Common myeloid progenitor, CD34-positive (primary cell): Measurements from ENCODE around the gene L3HYPDH.

Experiments
- CTCF ChIA-PET: fragments of 350-600 bp; sonication (Branson Sonifier 250); formaldehyde crosslinking; loops from one replicate; lab custom pipeline; 2021; ENCODE audit warnings: antibody characterized with exemption; lab: Charles Lee
- POLR2A ChIA-PET: fragments of 350-600 bp; sonication (Branson Sonifier 250); formaldehyde crosslinking; loops from one replicate; lab custom pipeline; 2021; ENCODE audit warnings: antibody characterized with exemption; lab: Charles Lee
- DNase-seq, 3 donors: peaks; one replicate each; pipeline versions ENCODE4 v3.0.0 to v3.0.0-alpha.2; 2013
- H3K27ac ChIP-seq, 2 experiments: 1 replicate in 1 of 2; 2 replicates in 1 of 2; pipeline ENCODE4 v1.7.0; 2013; ENCODE audit warnings: inconsistent platforms in 2 of 2, low read length in 2 of 2, mild to moderate bottlenecking in 2 of 2, low read depth in 1 of 2, moderate library complexity in 1 of 2; ENCODE audit not compliant: severe bottlenecking in 2 of 2, insufficient read depth in 1 of 2, poor library complexity in 1 of 2
- H3K27me3 ChIP-seq, 5 experiments: replicated peaks in 2 of 5; 1 replicate in 3 of 5; 2 replicates in 2 of 5; pipeline versions ENCODE4 v1.6.1 to v1.7.0; 2013; ENCODE audit warnings: low read length in 4 of 5, mild to moderate bottlenecking in 2 of 5, moderate library complexity in 2 of 5, inconsistent platforms in 1 of 5; ENCODE audit not compliant: insufficient read depth in 5 of 5, control insufficient read depth in 4 of 5
- H3K36me3 ChIP-seq, 4 experiments: 1 replicate in 2 of 4; 2 replicates in 2 of 4; pipeline versions ENCODE4 v1.6.1 to v1.7.0; 2013; ENCODE audit warnings: low read length in 3 of 4, control low read depth in 1 of 4, mild to moderate bottlenecking in 1 of 4; ENCODE audit not compliant: control insufficient read depth in 4 of 4, insufficient read depth in 4 of 4
- H3K4me1 ChIP-seq, 4 experiments: 1 replicate in 3 of 4; 2 replicates in 1 of 4; pipeline versions ENCODE4 v1.6.1 to v1.7.1; 2013; ENCODE audit warnings: low read length in 3 of 4, mild to moderate bottlenecking in 3 of 4, control low read depth in 1 of 4, inconsistent platforms in 1 of 4, moderate library complexity in 1 of 4; ENCODE audit not compliant: control insufficient read depth in 4 of 4, insufficient read depth in 4 of 4; ENCODE audit errors: control extremely low read depth in 1 of 4
- H3K4me3 ChIP-seq, 7 experiments: 1 replicate in 4 of 7; 2 replicates in 3 of 7; pipeline versions ENCODE4 v1.5.1 to v1.7.0; 2013; ENCODE audit warnings: mild to moderate bottlenecking in 7 of 7, low read length in 6 of 7, moderate library complexity in 6 of 7, inconsistent platforms in 2 of 7, low read depth in 2 of 7, control low read depth in 1 of 7; ENCODE audit not compliant: insufficient read depth in 4 of 7, control insufficient read depth in 1 of 7; ENCODE audit errors: extremely low read depth in 1 of 7
- H3K9me3 ChIP-seq, 5 experiments: 1 replicate in 4 of 5; 2 replicates in 1 of 5; pipeline versions ENCODE4 v1.6.1 to v1.7.1; 2013; ENCODE audit warnings: low read length in 4 of 5, mild to moderate bottlenecking in 2 of 5, inconsistent platforms in 1 of 5, low read depth in 1 of 5, moderate library complexity in 1 of 5; ENCODE audit not compliant: control insufficient read depth in 4 of 5, insufficient read depth in 2 of 5; ENCODE audit errors: control extremely low read depth in 1 of 5
- WGBS: methylation state at CpG from one replicate; pipeline ENCODE4 v1.1.5; 2013; ENCODE audit not compliant: insufficient coverage; 5-methylcytosine and 5-hydroxymethylcytosine counted together

The L3HYPDH gene

DNA sequence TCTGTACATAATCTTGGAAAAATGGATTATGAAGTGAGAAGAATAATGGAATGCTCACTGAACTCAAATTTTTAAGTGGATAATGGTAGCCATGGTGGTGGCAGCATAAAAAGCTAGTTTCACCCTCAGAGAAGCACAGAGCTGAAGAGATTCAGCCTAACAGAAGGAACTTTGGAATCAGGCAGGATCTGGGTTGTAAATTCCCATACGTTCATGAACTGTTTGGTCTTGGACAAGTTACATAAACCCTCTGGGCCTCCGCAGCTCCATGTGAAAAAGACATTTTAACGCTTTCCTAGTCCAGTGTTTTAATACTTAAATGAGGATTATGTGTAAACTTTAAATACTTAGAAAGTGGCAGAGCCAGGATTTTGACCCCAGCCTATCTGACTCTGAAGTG, 26.8 kb upstream of the L3HYPDH start:
- no peak for DNase-seq
- H3K27me3 ChIP-seq: no peaks in the 10 kb centered on the region
- no peak overlapping the region for H3K27ac ChIP-seq
- POLR2A ChIA-PET: interaction anchor here (0.6 kb wide), 1 partner anchor 60 kb away, joined by 4 read pairs; no protein-coding TSS in a partner anchor
- peaks cover 0 to 21% (median 2%) of the 10 kb centered on the region in 4 experiments for H3K36me3 ChIP-seq
- no peaks in the 10 kb centered on the region for H3K9me3 ChIP-seq
- 65% methylated on average over 2 of the region's 3 CpGs for WGBS
- H3K4me3 ChIP-seq: no peak overlapping the region
- peaks cover 0 to 10% (median 0%) of the 10 kb centered on the region in 4 experiments for H3K4me1 ChIP-seq
- CTCF ChIA-PET: interaction anchor here (0.6 to 20.3 kb wide), 13 partner anchors 8 to 765 kb away, joined by 3 to 536 read pairs (median 4); partner anchors contain the start of genes CCDC175, JKAMP and L3HYPDH

DNA sequence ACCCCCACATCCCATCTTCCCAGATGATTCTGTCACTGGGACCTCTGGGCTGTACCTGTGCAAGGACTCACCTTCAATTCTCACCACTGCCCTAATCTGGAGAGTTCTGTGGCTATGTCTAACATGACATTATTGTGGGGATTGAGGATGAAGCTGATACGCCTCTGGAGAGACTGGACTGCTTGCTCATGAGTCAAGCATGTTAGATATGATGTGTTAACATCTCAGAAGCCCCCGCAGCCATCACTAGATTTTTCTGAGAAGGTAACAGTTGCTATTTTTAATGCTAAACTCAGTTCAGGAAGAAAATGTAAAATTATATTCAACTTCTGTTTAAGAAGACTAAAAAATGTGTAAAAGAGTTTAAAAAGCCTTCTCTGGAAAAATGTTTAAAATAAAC, 25.8 kb upstream of the L3HYPDH start:
- Histone ChIP-seq H3K9me3 (no peaks in the 10 kb centered on the region), H3K27ac (no peak overlapping the region), H3K4me1 (peaks cover 0 to 10% (median 0%) of the 10 kb centered on the region in 4 experiments), H3K27me3 (no peaks in the 10 kb centered on the region), H3K36me3 (peaks cover 0 to 21% (median 2%) of the 10 kb centered on the region in 4 experiments), H3K4me3 (no peak overlapping the region)
- DNase-seq: no peak
- ChIA-PET POLR2A (no interaction called here), CTCF (interaction anchor here (0.8 to 20.3 kb wide), 10 partner anchors 9 to 386 kb away, joined by 3 to 536 read pairs (median 4); partner anchors contain the start of genes CCDC175, JKAMP and L3HYPDH)
- WGBS: 100% methylated on average over 2 of the region's 2 CpGs

DNA sequence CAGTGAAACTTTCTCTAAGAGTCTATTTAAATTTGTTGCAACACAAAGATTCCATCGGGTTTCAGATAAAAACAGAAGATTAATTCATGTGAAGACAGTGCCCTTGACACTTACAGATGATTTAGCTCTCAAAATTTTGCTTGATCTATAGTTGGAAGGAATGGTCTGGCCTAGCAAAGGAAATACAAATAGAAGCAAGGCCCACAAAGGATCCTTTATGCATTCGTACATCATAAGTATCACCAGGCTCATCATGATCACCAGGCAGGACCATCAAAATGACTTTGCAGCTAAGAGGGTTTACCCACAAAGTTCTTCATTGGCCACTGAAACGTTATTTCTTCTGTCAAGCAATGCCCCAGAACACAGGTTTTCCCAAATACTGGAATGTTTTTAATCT, 24.9 kb upstream of the L3HYPDH start:
- no peak overlapping the region for H3K4me3 ChIP-seq
- CTCF ChIA-PET: interaction anchor here (0.8 to 20.3 kb wide), 11 partner anchors 8 to 387 kb away, joined by 3 to 536 read pairs (median 4); partner anchors contain the start of genes CCDC175, JKAMP and L3HYPDH
- DNase-seq: no peak
- peaks cover 2 to 25% (median 4%) of the 10 kb centered on the region in 4 experiments for H3K36me3 ChIP-seq
- WGBS: 100% methylated on average over 2 of the region's 3 CpGs
- POLR2A ChIA-PET: no interaction called here
- peaks cover 0 to 14% (median 0%) of the 10 kb centered on the region in 4 experiments for H3K4me1 ChIP-seq
- no peaks in the 10 kb centered on the region for H3K9me3 ChIP-seq
- no peaks in the 10 kb centered on the region for H3K27me3 ChIP-seq
- H3K27ac ChIP-seq: no peak overlapping the region

DNA sequence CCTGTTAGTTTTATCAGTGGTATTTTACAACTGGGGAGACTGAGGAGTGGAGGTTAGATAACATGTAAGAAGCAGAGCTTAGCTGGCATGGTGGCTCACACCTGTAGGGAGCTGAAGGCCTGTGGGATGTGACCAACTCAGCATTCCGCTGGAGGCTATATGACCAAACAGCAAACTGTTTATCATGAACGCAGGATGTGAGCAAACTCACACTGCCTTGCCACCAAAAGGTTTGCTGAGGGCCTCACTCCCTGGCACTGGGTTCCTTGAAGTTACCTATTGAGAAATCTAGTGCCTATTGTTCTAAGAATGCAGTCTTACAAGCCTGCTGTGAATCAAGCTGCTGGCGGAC, 23.5 kb upstream of the L3HYPDH start:
- Histone ChIP-seq H3K27ac (no peak overlapping the region), H3K4me3 (no peak overlapping the region), H3K27me3 (no peaks in the 10 kb centered on the region), H3K4me1 (peaks cover 0 to 14% (median 0%) of the 10 kb centered on the region in 4 experiments), H3K36me3 (peaks cover 7 to 31% (median 12%) of the 10 kb centered on the region in 4 experiments), H3K9me3 (no peaks in the 10 kb centered on the region)
- DNase-seq: no peak
- CTCF ChIA-PET: interaction anchor here (0.8 to 20.3 kb wide), 17 partner anchors 9 to 397 kb away, joined by 3 to 536 read pairs (median 8); partner anchors contain the start of genes CCDC175, JKAMP and L3HYPDH
- POLR2A ChIA-PET: interaction anchor here (1.5 kb wide), 1 partner anchor 69 kb away, joined by 5 read pairs; the partner anchor contains the start of gene CCDC175
- 97% methylated on average over 3 of the region's 3 CpGs for WGBS

DNA sequence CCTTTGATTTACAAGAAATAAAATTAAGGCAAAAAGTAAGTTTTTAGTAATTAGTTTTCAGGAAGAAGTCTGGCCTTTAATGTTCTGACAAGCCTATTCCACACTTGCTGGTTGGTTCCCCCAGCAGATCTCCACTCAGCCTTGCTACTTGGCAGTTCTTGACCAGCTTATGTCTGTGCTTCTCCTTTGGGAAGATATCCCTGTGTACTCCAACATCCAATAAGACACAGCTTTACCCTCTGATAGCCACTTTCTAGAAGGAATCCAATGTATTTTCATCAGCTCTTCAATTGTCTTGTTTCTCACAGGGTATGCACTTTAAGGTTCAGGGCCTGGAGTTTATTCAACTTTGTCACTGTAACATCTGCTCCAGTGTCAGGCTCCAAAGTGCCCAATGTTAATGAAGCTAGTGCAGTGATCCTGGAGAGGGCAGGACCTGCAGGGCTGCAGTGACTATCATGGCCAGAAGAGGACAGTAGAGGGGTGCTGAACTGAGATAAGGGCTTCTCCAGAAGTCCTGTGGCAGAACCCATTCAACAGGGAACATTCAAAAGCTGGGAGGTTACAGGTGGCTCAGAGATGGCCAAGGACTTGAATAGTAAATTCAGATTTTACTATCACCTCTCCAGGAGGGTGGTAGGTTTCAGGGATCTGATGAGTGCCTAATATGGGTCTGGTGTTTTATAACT, 23.0 kb upstream of the L3HYPDH start:
- Histone ChIP-seq H3K9me3 (no peaks in the 10 kb centered on the region), H3K4me3 (no peak overlapping the region), H3K27me3 (no peaks in the 10 kb centered on the region), H3K36me3 (peaks cover 7 to 33% (median 12%) of the 10 kb centered on the region in 4 experiments), H3K27ac (no peak overlapping the region), H3K4me1 (peaks cover 0 to 12% (median 0%) of the 10 kb centered on the region in 4 experiments)
- CTCF ChIA-PET: interaction anchor here (0.8 to 20.3 kb wide), 20 partner anchors 9 to 398 kb away, joined by 3 to 536 read pairs (median 4); partner anchors contain the start of genes CCDC175, JKAMP and L3HYPDH
- POLR2A ChIA-PET: interaction anchor here (1.5 kb wide), 1 partner anchor 69 kb away, joined by 5 read pairs; the partner anchor contains the start of gene CCDC175
- DNase-seq: peak; percentile 81 to 87 (median 82)

DNA sequence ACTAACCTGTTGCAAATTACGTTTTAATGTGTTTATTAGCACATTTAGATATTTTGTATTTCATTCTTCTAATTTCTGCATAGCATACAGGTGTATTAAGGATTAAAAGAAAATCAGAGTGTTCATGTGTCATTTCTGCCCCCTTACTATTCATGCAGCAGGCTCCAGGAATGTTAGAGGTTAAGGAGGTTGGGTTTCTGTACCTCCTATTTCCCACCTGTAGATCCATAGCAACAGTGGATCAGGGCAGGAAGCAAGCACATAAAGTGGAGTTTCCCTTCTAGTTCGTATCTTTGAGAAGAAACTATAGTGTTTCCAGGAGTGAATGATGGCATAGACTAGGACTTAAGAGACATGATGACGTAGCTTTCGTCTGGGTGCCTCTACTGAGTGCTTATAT, 19.0 kb upstream of the L3HYPDH start:
- Histone ChIP-seq H3K36me3 (peaks cover 9 to 36% (median 26%) of the 10 kb centered on the region in 4 experiments), H3K4me1 (peaks cover 0 to 10% (median 0%) of the 10 kb centered on the region in 4 experiments), H3K4me3 (no peak overlapping the region), H3K27me3 (no peaks in the 10 kb centered on the region), H3K27ac (no peak overlapping the region), H3K9me3 (no peaks in the 10 kb centered on the region)
- POLR2A ChIA-PET: no interaction called here
- WGBS: 43% methylated on average over 1 of the region's 4 CpGs
- CTCF ChIA-PET: interaction anchor here (0.9 to 20.3 kb wide), 6 partner anchors 9 to 682 kb away, joined by 3 to 536 read pairs (median 5); partner anchors contain the start of genes CCDC175, JKAMP and L3HYPDH
- no peak for DNase-seq
